GM12878 (cell line): Measurements from ENCODE around the gene KCND2. TPM values are rescaled to one million over a fixed set of nuclear protein-coding genes. Genes with fewer than 3 reads are reported as not detected.

Experiments
- BACH1 ChIP-seq: fragments of 450-650 bp; IDR thresholded peaks from 2 replicates; pipeline ENCODE4 v1.6.1; 2017; ENCODE audit warnings: mild to moderate bottlenecking, borderline replicate concordance
- EED ChIP-seq: sonication (generic); IDR thresholded peaks from 2 replicates; pipeline ENCODE4 v1.6.1; 2016; ENCODE audit warnings: antibody characterized with exemption, low read depth
- ETV6 ChIP-seq, 2 experiments: fragments of 450-650 bp in 1 of 2; IDR thresholded peaks in 1 of 2; conservative IDR thresholded peaks in 1 of 2; 2 replicates each; pipeline ENCODE4 v1.6.1; 2014; ENCODE audit warnings: antibody characterized with exemption in 1 of 2, borderline replicate concordance in 1 of 2, low read depth in 1 of 2, mild to moderate bottlenecking in 1 of 2, moderate library complexity in 1 of 2
- FOS ChIP-seq: IDR thresholded peaks from 3 replicates; pipeline ENCODE4 v1.6.1; 2011; ENCODE audit warnings: borderline replicate concordance; ENCODE audit not compliant: insufficient read length; ENCODE audit errors: extremely low read depth
- GABPA ChIP-seq: IDR thresholded peaks from 2 replicates; pipeline ENCODE4 v1.6.1; 2014; ENCODE audit warnings: antibody characterized with exemption, low read depth, mild to moderate bottlenecking, inconsistent platforms
- IKZF1 ChIP-seq: fragments of 450-650 bp; conservative IDR thresholded peaks from 2 replicates; pipeline ENCODE4 v1.6.1; 2017; ENCODE audit warnings: antibody characterized with exemption, mild to moderate bottlenecking
- MEF2B ChIP-seq: fragments of 450-650 bp; IDR thresholded peaks from 2 replicates; pipeline ENCODE4 v1.6.1; 2018; ENCODE audit warnings: mild to moderate bottlenecking, moderate library complexity; ENCODE audit not compliant: partially characterized antibody, poor library complexity, severe bottlenecking
- PML ChIP-seq: IDR thresholded peaks from 2 replicates; pipeline ENCODE4 v1.6.1; 2012; ENCODE audit warnings: low read length, inconsistent platforms
- SMARCA5 ChIP-seq: fragments of 450-650 bp; IDR thresholded peaks from 2 replicates; pipeline ENCODE4 v1.6.1; 2017; ENCODE audit warnings: mild to moderate bottlenecking
- SRF ChIP-seq, 2 experiments: IDR thresholded peaks; 2 replicates each; pipeline ENCODE4 v1.6.1; 2011; ENCODE audit warnings: low read depth in 2 of 2, low read length in 2 of 2, mild to moderate bottlenecking in 1 of 2, moderate library complexity in 1 of 2
- TBL1XR1 ChIP-seq: IDR thresholded peaks from 2 replicates; pipeline ENCODE4 v1.6.1; 2012; ENCODE audit warnings: low read depth, low read length, improper control_type of control experiment
- TCF7 ChIP-seq: IDR thresholded peaks from 2 replicates; pipeline ENCODE4 v1.6.1; 2014; ENCODE audit warnings: antibody characterized with exemption, borderline replicate concordance
- WRNIP1 ChIP-seq: IDR thresholded peaks from 2 replicates; pipeline ENCODE4 v1.6.1; 2011; ENCODE audit warnings: low read depth, low read length, improper control_type of control experiment, borderline replicate concordance
- ZBED1 ChIP-seq: IDR thresholded peaks from 2 replicates; pipeline ENCODE4 v1.6.1; 2016; ENCODE audit warnings: borderline replicate concordance
- ZNF24 ChIP-seq: fragments of 450-650 bp; IDR thresholded peaks from 2 replicates; pipeline ENCODE4 v1.6.1; 2017; ENCODE audit warnings: antibody characterized with exemption, mild to moderate bottlenecking
- ZNF384 ChIP-seq: IDR thresholded peaks from 2 replicates; pipeline ENCODE4 v1.6.1; 2012; ENCODE audit warnings: low read depth, mild to moderate bottlenecking, low read length, improper control_type of control experiment, borderline replicate concordance
- polyA plus RNA-seq, 11 experiments: library from polyadenylated mRNA; depleted of rRNA in 4 of 11; unstranded in 6 of 11; stranded (reverse) in 5 of 11; fragments of >200 nt; fragmentation: Nextera tagmentation in 4 of 11; fragmentation: Illumina TruSeq in 1 of 11; extraction: Ambion mirVana in 4 of 11; extraction: Trizol in 1 of 11; gene quantifications; 1 replicate in 1 of 11; 2 replicates in 10 of 11; pipeline versions ENCODE4 v1.2.1 to v1.2.3, GENCODE V29; 2011 to 2016; ENCODE audit warnings: inconsistent platforms in 2 of 11, missing spikeins in 2 of 11, low read depth in 1 of 11
- total RNA-seq, 4 experiments: library from RNA; depleted of rRNA in 3 of 4; stranded (reverse); fragments of >200 nt in 3 of 4; fragmentation: Illumina TruSeq in 1 of 4; extraction: Trizol in 1 of 4; gene quantifications; 2 replicates each; pipeline versions ENCODE4 v1.2.1 to v1.2.3, GENCODE V29; 2013 to 2021
- TF ChIP-seq, protein P1 (sequence below): IDR thresholded peaks from 2 replicates; pipeline ENCODE4 v1.6.1; 2012; ENCODE audit warnings: low read depth, low read length, improper control_type of control experiment
- TF ChIP-seq, protein P2 (sequence below): IDR thresholded peaks from 2 replicates; pipeline ENCODE4 v1.6.1; 2011; ENCODE audit warnings: low read depth, low read length, improper control_type of control experiment, borderline replicate concordance
- TF ChIP-seq, protein P3 (sequence below): IDR thresholded peaks from 2 replicates; pipeline ENCODE4 v1.6.1; 2011; ENCODE audit warnings: borderline replicate concordance, low read depth, mild to moderate bottlenecking, moderate library complexity, mixed read lengths, low read length; ENCODE audit not compliant: insufficient read depth; ENCODE audit errors: extremely low read length
- TF ChIP-seq, protein P4 (sequence below): fragments of 150-350 bp; IDR thresholded peaks from 2 replicates; pipeline ENCODE4 v1.6.1; 2016; ENCODE audit warnings: low read depth, low read length
- TF ChIP-seq, protein P5 (sequence below): IDR thresholded peaks from 2 replicates; pipeline ENCODE4 v1.6.1; 2012; ENCODE audit warnings: low read length, inconsistent platforms

Gene KCND2
- total and polyA plus RNA-seq, 10 of the 15 experiments (the other 5 are each of a cell fraction or from before 2014, with no cell fraction given): 3.6 to 22.3 (median 6.3) TPM

DNA sequence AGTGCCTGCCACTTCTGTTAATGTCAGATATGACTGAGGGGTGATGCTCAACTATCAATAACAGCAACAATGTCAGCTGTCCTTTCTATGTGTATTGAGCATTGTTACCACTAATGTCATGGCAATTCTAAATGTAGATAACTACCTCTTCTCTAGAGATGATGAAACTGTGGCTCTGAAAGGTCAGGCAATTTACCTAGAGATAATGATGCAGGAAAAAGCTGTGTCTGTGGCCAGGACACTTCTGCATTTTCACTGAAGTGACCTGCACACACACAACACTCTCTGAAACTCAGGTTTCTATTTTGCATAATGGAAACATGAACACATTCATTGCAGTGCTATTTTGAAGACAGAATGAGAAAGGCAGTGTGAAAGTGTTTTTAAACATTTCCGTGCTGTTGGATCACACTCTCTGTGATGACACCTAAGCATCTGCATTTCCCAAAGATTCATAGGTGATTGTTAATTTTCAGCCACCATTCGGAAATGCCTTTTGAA, 148.2 kb downstream of the KCND2 start (continued):
- TF ChIP-seq, protein P1, sequence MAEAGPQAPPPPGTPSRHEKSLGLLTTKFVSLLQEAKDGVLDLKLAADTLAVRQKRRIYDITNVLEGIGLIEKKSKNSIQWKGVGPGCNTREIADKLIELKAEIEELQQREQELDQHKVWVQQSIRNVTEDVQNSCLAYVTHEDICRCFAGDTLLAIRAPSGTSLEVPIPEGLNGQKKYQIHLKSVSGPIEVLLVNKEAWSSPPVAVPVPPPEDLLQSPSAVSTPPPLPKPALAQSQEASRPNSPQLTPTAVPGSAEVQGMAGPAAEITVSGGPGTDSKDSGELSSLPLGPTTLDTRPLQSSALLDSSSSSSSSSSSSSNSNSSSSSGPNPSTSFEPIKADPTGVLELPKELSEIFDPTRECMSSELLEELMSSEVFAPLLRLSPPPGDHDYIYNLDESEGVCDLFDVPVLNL: no peak
- TF ChIP-seq FOS (no peak), WRNIP1 (no peak), ZNF24 (peak; percentile 90), ZNF384 (no peak), PML (peak; percentile 89), TBL1XR1 (no peak; the same call in 1 of the 2 replicates), EED (peak; percentile 73), BACH1 (peak; percentile 37; the same call in 1 of the 2 replicates), SMARCA5 (no peak; the same call in 1 of the 2 replicates), SRF (IDR thresholded peaks at IDR 0.05; ENCODE audit: low read depth in 2 of 2, low read length in 2 of 2) (0 out of 4 replicates have a peak, but pooled peaks of 1 of the 2 experiments have one; percentile 1), IKZF1 (peak; percentile 84), ETV6 (conservative IDR thresholded peaks at IDR 0.05 in 1 of 2, IDR thresholded peaks at IDR 0.05 in 1 of 2; ENCODE audit: borderline replicate concordance in 1 of 2, low read depth in 1 of 2) (peak in 1 of 2 experiments; percentile 86; a peak in 2 of 4 replicates), ZBED1 (peak; percentile 29; the same call in 1 of the 2 replicates), TCF7 (no peak), GABPA (no peak), MEF2B (peak; percentile 78)
- TF ChIP-seq, protein P2, sequence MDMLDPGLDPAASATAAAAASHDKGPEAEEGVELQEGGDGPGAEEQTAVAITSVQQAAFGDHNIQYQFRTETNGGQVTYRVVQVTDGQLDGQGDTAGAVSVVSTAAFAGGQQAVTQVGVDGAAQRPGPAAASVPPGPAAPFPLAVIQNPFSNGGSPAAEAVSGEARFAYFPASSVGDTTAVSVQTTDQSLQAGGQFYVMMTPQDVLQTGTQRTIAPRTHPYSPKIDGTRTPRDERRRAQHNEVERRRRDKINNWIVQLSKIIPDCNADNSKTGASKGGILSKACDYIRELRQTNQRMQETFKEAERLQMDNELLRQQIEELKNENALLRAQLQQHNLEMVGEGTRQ: no peak
- TF ChIP-seq, protein P3, sequence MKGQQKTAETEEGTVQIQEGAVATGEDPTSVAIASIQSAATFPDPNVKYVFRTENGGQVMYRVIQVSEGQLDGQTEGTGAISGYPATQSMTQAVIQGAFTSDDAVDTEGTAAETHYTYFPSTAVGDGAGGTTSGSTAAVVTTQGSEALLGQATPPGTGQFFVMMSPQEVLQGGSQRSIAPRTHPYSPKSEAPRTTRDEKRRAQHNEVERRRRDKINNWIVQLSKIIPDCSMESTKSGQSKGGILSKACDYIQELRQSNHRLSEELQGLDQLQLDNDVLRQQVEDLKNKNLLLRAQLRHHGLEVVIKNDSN: no peak
- TF ChIP-seq, protein P4, sequence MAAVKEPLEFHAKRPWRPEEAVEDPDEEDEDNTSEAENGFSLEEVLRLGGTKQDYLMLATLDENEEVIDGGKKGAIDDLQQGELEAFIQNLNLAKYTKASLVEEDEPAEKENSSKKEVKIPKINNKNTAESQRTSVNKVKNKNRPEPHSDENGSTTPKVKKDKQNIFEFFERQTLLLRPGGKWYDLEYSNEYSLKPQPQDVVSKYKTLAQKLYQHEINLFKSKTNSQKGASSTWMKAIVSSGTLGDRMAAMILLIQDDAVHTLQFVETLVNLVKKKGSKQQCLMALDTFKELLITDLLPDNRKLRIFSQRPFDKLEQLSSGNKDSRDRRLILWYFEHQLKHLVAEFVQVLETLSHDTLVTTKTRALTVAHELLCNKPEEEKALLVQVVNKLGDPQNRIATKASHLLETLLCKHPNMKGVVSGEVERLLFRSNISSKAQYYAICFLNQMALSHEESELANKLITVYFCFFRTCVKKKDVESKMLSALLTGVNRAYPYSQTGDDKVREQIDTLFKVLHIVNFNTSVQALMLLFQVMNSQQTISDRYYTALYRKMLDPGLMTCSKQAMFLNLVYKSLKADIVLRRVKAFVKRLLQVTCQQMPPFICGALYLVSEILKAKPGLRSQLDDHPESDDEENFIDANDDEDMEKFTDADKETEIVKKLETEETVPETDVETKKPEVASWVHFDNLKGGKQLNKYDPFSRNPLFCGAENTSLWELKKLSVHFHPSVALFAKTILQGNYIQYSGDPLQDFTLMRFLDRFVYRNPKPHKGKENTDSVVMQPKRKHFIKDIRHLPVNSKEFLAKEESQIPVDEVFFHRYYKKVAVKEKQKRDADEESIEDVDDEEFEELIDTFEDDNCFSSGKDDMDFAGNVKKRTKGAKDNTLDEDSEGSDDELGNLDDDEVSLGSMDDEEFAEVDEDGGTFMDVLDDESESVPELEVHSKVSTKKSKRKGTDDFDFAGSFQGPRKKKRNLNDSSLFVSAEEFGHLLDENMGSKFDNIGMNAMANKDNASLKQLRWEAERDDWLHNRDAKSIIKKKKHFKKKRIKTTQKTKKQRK: no peak
- TF ChIP-seq, protein P5, sequence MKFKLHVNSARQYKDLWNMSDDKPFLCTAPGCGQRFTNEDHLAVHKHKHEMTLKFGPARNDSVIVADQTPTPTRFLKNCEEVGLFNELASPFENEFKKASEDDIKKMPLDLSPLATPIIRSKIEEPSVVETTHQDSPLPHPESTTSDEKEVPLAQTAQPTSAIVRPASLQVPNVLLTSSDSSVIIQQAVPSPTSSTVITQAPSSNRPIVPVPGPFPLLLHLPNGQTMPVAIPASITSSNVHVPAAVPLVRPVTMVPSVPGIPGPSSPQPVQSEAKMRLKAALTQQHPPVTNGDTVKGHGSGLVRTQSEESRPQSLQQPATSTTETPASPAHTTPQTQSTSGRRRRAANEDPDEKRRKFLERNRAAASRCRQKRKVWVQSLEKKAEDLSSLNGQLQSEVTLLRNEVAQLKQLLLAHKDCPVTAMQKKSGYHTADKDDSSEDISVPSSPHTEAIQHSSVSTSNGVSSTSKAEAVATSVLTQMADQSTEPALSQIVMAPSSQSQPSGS: peak; percentile 95
